ENCODE results near the gene RBM47. TPM values are rescaled to one million over a fixed set of nuclear protein-coding genes. Genes with fewer than 3 reads are reported as not detected.

The RBM47 gene
- total and polyA plus RNA-seq, 10 of the 15 experiments (the other 5 are each of a cell fraction or from before 2014, with no cell fraction given): 7.9 to 45.0 (median 28.7) TPM

- 0 out of 2 replicates have a peak, but pooled peaks have one; percentile 25 for TF ChIP-seq POLR2AphosphoS5 (IDR thresholded peaks at IDR 0.05; ENCODE audit: low read length)
- TF ChIP-seq ZNF687 (IDR thresholded peaks at IDR 0.05): peak; percentile 92
- TF ChIP-seq NR2F1 (conservative IDR thresholded peaks at IDR 0.05): peak; percentile 95
- 0 out of 2 replicates have a peak, but pooled peaks have one; percentile 20 for TF ChIP-seq ZBTB33 (IDR thresholded peaks at IDR 0.05)
- TF ChIP-seq USF2 (IDR thresholded peaks at IDR 0.05; ENCODE audit: borderline replicate concordance, low read depth, low read length): no peak
- 0 out of 2 replicates have a peak, but pooled peaks have one; percentile 21 for TF ChIP-seq IRF3 (IDR thresholded peaks at IDR 0.05)
- TF ChIP-seq GATAD2B (conservative IDR thresholded peaks at IDR 0.05; ENCODE audit: low read depth): peak; percentile 41
- TF ChIP-seq SUZ12 (IDR thresholded peaks at IDR 0.05; ENCODE audit: unreplicated experiment): no peak
- peak; percentile 42; the same call in 1 of the 2 replicates for TF ChIP-seq DPF2 (IDR thresholded peaks at IDR 0.05)
- peak; percentile 32; the same call in 1 of the 2 replicates for TF ChIP-seq BACH1 (IDR thresholded peaks at IDR 0.05; ENCODE audit: borderline replicate concordance)
- peak; percentile 55 for TF ChIP-seq IKZF1 (conservative IDR thresholded peaks at IDR 0.05)
- TF ChIP-seq ZNF592 (IDR thresholded peaks at IDR 0.05): 0 out of 2 replicates have a peak, but pooled peaks have one; percentile 50
- peak; percentile 80 for TF ChIP-seq POLR2A (IDR thresholded peaks at IDR 0.05; ENCODE audit: low read depth, low read length)
- 0 out of 2 replicates have a peak, but pooled peaks have one; percentile 6 for TF ChIP-seq YY1 (IDR thresholded peaks at IDR 0.05; ENCODE audit: low read depth, low read length)
- no peak for TF ChIP-seq PAX5 (IDR thresholded peaks at IDR 0.05; ENCODE audit: borderline replicate concordance, low read depth, low read length)
- 0 out of 2 replicates have a peak, but pooled peaks have one; percentile 55 for TF ChIP-seq CHD1 (IDR thresholded peaks at IDR 0.05; ENCODE audit: low read depth, low read length)
- no peak for TF ChIP-seq MYC (IDR thresholded peaks at IDR 0.05; ENCODE audit: insufficient read depth, insufficient read length, insufficient replicate concordance, low read length, severe bottlenecking)
- 0 out of 2 replicates have a peak, but pooled peaks have one; percentile 35 for TF ChIP-seq NBN (IDR thresholded peaks at IDR 0.05)
Observed at GRCh38 chr4:40630335-40631021, 814 bp upstream of the RBM47 start (continued).

Measured in GM12878 (cell line).